HG02798 (cell line): ENCODE measurements around the gene KLHL40.

Experiments used
- ATAC-seq: cut with Tn5 transposase; IDR thresholded peaks from one replicate; pipeline ENCODE4 v1.9.1; 2021; ENCODE audit warnings: mild to moderate bottlenecking; ENCODE audit not compliant: unreplicated experiment, poor library complexity

KLHL40 gene

DNA sequence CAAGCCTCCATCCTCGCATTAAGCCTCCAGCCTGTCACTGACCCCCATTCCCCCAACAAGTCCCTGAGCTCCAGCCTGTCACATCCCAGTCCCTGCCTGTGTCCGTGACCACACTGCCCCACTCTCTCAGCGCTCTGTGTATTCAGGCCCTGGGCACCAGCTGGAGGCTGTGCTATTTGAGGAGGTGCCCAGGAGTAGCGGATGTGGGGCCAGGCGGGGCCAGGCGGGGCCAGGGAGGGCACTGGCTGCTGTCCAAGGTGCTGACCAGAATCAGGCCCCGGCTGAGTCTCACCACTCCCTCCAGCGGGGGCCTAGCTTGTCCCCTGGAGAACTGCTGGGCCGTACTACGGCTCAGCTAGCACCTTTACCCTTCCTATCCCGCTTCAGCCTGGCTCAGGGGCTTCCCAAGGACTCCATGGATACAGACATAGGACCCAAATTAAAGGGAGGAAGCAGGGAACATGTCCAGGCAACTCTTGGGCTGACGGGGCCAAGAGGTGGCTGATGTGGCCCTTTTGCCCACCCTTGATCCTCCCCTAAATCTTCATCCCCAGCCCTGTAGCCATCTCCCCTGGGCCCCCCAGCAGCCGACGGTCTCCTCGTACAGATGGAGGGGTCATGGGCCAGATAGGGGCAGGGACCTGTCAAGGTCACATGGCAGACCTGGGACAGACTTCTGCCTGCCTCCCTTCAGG is 16.2 kb downstream of the KLHL40 start:
- ATAC-seq, result no peak

DNA sequence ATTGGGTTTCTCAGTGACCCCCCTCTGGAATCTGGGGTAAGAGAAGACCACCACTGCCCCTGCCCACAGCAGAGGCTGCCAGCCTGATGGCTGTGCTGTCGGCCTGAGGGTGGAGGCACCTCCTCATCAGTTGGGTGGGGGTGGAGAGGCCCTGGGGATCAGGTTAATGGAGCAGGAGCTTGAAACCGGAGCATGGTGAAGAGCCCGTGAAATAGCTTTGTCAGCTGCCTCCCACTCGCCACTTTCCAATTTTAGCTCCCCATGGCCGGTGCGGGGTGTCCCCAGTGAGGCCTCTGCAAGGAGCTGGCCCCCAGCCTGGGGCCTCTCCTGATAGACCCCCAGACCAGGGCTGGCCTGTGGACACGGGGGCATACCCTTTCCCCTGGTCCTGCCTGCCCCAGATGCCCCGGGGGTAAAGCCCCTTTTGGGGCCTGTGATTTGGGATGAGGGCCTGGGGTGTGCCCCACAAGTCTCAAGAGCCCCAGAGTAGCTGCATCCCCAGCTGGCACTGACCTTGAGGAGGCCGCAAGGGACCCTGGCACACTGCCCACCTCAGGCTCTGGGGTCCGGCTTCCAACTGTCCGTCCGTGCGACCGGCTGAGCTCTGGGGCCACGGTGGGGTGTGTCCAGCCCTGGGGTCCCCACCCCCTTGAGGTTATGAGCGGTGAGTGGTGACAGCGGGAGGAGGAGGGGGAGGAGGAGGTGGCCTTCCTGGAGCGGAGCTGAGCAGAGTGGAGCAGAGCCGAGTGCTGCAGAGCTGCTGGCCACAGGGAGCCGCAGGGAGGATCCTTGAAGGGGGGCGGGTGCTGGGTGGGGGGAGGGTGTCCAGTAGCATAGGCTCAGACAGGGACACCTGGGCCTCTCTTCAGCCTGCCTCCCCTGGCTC is 17.0 kb downstream of the KLHL40 start, which contains the start of gene HHATL:
HHATL (minus strand) TSS at position 733 of the 886 bp plus-strand sequence. CDS start 1,972 bp downstream, outside the sequence.
- ATAC-seq, result no peak

DNA sequence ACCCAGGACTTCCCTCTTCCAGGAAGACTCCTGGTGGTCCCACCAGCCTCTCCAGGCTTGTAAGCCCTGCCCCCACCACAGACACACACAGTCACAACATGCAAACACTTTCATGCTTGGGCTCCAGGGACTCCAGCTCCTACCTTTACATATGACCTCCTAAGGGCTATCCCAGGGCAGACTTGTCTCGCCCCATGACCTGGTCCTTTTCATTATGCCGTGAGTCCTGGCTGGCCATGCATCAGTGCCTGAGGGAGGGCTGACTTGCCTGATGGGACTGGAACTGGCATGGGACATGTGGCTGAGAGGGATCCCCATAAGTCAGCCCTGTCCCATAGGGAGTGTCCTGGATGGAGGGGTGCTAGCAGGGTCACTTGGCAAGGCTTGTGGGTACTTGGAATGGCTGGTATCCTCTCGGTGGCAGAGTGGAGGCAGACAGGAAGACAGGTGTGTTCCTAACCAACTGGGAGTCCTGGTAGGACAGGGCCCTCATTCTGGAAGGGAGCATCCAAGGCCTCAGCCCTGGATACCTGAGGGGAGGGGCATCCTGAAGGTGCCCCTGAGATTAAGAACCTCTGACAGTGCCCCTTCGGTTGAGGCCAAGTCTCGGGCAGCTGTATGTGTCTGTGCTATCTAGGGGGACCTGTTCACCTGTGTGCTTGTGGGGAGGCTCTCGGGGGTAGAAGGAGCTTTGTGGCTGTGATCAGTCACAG is 17.8 kb downstream of the KLHL40 start:
- ATAC-seq, result no peak

DNA sequence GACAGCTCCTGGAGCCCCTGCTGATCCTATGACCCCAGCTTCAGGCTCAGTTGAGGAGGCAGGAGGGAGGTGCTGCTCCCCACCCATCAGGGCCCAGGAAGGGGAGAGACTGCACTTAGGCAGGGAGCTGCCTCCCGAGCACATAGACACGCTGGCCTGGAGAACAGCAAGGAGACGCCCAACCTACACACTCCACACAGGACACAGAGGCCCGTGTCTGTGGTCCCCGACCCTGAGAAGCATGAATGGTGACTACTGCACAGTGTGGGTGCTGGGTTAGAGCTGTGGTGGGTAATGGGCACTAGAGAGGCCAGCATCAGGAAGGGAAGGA is 18.3 kb downstream of the KLHL40 start:
- ATAC-seq, result no peak

DNA sequence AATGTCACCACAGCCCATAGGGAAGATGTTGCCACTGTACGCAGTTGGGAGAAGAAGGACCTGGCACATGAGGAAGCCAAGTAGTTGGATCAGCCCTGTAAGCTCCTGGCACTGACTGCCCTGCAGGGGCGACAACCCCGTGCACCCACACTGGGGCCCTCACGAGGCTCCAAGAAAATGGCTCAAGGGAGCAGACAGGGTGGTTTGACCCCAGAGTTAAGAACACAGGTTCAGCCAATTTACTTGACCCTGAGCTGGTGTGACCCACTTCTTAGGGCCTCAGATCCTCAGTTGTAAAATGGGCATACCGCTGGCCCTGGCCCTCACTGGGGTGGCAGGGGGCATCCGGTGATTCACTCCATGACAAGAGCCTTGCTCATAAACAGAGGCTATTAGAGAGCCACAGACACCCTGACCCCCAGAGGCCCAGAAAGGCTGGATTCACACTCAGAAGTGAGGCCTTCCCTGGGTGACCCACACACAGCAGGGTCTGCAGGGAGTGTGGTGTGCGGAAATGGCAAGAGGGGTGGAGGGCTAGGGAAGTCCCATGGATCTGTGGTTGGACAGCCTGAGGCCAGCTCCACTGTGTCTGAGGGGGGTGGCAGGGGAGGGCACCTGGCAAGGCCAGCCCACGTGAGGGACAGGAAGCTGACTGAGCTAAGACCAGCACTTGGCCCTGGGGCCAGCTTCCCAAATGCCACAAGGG is 19.0 kb downstream of the KLHL40 start:
- no peak for ATAC-seq

DNA sequence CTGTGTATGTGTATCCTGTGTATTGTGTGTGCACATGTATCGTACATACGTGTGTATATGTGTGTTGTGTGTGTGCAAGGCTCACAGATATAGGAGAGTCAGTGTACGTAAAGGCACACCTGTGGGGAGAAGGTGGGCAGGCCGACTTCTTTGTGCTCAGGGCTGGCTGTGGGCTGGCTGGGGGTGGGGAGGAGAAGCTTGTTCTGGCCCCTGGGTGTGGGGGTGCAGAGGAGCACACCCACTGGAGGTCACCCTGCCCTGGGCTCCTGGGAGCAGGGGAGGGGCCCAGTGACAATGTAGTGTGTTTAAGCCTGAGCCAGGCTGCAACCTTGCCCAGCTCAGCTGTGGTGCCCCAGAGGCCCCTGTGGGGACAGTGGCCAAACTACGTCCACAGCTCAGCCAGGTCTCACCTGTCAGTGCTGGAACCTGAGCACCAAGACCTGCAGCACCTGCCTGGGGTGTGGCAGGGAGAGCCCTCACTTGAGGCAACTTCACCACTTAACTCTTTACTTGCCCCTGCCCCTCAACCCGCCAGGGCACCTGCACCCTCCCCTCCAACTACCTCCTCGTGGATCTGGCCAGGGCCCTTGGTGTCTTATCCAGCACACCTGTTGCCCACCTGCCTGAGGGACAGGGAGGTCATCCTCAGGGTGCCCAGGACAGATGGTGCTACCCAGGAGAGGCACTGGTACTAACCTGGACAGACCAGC is 19.9 kb downstream of the KLHL40 start:
- no peak for ATAC-seq

DNA sequence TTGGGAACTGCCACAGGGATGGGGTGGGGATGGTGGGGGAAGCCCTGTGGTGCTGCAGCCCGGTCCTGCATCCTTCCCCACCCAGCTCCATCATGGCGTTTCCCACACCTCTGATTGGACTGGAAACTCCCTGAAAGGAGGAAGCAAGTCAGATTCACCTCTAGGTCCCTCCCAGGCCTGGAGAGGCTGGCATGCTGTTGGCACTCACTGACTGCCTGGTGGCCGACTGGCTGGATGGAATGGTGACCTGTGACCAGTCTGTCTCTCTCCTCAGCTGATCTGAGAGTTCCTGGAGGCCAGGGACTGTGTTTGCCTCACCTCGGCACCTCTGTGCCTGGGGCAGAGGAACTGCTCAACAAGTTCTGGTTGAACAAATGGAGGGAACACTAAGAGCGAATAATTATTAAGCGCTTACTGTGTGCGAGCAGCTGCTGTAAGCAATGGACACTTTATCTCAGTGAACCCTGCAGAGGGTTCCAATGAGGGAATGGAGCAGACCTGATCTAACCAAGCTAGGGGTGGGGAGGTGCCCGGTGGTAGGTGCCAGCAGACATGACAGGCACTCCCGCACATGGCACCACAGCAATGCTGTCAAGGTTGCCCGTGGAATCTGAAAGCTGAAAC is 20.7 kb downstream of the KLHL40 start:
- no peak for ATAC-seq

DNA sequence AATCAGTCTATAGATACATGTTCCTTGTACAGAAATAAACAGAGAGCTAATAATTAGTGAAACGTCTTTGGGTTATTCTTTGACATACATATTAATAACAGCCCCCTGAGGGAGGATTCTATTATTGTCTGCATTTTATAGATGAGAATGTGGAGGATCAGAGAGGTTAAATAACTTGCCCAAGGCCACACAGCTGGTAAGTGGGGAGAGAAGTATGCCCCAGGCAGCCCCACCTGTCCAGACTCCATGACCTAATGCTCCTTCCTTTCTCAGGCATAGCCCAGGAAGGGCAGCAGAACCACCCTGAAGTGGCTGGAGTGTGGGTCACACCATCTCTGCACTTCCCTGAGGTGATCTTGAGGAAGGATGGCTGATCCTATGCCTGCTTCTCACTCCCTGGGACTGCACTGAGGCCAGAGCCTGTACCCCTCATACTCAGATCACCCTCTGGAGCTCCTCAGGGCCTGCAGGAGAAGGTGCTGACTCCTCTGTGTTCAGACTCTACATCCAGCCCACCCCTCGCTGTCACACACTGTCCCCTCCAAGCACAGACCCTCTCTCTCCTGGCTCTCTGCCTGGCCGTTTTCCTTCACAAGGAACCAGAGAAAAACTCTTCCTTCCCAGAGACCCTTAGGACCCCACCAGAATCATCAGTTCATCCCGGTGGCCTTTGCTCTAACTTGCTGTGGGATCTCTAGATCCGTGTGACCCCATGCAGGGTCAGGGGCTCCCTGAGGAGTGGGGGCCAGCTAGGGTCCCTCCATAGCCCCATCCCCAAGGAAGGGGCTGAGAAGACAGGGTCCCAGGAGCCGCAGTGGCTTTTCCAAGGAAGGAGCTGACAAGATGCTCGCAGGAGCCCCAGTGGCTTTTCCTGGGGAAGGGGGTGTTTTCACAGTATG is 21.6 kb downstream of the KLHL40 start:
- ATAC-seq, result no peak

DNA sequence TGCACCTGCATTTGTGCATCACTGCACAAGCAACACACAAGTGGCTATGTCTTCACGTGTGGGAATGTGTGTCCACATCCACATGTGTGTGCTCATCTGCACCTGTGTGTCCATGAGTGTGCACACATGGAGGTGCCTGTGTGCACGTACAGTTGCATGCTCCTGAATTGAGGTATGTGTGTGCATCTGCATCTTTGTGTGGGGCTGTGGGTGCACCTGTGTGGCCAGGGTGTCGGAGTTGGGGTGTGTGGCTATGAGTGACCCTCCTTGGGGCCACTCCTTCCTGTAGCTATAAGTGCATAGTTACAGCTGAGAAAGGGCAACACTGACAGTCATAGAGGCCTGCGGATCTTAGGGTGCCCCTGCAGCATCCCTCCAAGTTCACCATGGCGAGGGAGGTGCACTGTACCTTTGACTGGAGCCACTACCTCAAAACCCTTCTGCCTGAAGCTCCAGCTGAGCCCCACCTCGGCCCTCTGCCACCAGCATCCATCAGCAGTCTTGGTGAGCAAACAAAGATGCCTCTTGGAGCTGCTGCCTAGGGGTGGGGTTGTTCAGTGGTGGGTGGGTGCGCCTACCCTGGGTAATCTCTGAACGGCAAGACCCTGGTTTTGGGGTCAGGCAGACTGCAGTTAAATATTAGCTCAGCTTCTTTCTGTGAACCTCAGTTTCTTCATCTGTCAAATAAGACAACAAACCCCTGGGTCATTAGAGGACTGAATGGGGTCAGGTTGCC is 22.5 kb downstream of the KLHL40 start:
- no peak for ATAC-seq

DNA sequence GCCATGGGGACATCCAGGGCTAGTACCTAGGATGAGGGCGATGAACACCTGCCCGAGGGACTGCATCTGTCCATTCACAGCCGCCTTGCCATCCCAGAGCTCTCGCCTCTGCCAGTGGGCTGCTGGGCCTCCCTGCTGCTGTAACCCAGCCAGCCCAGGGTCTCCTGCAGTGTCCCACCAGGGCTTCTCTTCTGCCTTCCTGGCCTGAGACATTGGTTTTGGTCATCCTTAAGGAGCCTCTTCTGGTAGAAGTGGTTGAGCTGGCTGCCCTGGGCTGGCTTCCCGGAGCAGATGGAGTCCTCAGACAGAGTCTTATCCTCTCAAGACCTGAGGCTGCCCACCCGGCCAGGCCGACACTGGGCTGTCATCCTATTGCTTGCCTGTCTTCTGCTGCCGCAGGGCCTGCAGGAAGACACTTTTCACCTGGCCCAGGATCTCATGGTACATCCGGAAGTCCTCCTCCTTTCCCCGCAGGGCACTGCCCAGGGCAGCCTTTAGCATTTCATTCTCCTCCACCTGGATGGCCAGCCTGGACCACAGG is 23.3 kb downstream of the KLHL40 start:
- ATAC-seq, result no peak

DNA sequence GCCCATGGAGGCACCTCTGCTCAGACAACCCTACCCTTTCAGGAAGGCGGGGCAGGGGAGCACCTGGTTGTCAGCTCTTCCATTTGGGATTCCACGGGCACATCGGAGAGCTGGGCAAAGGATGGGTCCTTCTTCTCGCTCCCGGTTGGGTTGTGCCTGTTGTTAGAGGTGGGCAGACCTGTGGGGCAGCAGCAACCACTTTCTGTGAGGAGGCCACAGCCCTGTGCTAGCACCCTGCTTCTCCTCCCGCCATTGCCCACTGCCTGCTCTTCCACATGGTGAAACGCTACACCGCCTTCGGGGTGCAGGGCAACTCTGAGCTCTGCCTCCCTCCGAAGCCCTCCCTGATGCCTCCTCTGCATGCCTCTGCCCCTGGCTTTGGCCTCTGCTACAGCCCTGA is 24.3 kb downstream of the KLHL40 start:
- no peak for ATAC-seq

DNA sequence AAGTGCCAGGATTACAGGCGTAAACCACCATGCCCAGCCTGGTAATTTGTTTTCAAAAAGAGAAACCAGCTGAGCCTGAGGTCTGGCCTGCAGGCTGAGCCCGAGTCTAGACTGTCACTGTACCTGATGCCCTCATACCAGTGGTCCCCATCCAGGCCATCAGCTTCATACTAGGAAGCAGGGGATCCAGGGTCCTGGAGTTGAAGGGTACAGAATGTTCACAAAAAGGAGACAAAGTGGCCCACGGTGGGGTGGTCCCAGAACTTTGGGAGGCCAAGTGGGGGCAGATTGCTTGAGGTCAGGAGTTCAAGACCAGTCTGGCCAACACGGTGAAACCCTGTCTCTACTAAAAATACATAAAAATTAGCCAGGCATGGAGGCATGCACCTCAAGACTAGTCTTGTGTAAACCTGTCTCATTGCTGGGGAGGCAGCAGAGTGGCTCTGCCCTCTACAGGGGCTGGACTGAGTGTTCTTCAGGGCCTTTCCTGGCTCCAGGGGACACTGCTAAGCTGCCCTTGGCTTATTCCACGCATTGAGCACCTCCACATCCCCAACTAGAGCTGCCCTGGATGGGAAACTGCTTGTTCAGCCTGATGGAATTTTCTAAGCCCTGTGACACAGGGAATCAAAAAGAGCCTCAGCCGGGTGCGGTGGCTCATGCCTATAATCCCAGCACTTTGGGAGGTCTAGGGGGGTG is 25.1 kb downstream of the KLHL40 start:
- no peak for ATAC-seq

DNA sequence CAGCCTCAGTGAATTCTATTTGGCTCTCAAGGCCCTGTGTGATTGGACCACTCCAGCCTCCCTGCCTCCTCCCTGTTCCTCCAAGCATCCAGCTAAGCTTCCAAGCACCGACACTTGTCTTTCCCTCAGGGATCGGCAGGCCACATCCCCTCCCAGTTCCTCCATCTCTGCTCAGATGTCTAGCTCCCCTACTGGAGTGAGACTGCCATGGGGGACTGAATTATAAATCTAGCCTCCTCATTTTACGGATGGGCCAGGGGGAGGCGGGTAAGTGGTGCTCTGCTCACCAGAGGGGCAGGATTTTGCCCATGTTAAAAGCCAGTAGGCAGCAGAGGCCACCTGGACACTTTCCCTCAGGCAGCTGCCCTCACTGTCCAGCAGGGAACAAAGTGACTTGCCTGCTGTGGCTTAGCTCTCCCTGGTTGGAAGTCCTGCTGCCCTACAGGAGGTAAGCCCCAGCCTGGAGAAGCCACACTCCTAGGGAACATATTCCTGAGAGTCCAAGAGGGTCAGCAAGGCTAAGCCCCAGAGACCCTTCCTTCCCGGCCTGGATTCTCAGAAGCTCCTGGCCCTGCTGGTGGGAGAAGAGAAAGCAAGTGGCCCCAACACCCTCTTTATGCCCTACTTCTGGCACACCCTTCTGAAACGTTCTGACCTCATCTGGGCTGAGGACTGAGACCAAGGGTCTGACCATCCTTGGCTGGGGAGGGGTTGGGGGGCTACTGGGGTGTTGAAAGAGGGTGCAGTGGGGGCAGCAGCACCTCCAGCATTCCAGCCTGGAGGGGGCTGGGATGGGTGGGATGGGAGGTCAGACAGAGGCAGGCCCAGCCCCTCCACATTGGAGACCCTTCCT is 26.4 kb downstream of the KLHL40 start:
- ATAC-seq, result no peak

DNA sequence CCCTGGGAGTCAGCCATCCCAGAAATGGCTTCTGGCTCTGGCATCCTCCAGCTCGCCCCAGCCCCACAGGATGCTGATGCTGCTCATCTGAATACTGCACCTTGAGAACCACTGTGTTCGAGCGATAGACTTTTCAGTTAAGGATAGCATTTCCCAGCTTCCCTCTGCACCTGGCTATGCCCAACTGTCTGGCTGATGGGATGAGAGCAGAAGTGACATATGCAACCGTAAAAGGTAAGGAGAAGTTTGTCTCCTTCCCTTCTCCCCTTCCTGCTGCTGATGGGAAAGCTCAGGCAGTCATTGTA is 27.0 kb downstream of the KLHL40 start:
- no peak for ATAC-seq

DNA sequence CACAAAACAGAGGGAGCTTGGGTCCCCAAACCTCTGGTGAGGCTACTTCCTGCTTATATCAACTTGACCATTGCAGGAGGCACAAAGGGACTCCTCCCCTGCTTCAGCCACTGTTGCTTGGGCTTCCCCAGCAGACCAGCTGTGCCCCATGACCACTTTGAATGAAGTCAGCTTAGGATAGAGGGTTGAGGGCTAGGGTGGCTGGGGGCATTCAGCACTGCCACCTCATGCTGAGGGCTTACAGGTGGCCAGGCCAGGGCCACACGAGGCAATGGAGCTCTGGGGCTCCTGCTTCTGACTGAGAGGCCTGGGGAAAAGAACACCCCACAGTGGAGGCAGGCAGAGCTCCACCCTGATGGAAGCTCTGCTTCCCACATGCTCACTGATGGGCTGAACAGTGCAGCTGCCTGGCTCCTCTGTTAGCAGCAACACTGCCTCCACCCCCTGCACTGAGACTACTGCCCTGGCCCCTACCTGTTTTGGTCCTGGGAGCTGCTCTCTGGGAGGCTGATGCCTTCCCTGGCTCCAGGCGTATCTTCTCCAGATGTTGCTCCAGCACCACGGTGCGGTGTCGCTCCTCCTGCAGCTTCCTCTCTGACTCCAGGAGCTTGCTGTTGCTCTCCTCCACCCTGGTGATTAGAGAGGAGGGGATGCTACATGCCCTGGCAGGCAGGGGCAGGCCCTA is 27.5 kb downstream of the KLHL40 start:
- ATAC-seq, result no peak

DNA sequence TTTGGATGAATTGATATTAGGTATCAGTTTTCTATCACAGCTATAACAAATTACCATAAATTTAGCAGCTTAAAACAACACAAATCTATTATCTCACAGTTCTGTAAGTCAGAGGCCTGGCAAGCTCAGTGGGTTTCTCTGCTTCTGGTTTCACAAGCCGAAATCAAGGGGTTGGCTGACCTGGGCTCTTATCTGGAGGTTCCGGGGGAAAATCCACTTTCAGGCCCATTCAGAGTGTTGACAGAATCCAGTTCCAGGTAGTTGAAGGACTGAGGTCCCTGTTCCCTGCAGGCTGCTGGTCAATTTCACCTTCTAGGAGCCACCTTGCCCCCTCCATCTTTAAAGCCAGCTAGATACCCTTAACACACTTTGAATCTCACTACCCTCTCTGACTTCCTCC is 28.4 kb downstream of the KLHL40 start:
- ATAC-seq, result no peak
